Esophagus squamous epithelium (tissue), 5 donors: ENCODE measurements around the gene XRN1. TPM values are rescaled to one million over a fixed set of nuclear protein-coding genes. Genes with fewer than 3 reads are reported as not detected.
"Not testable (repeated sequence)": the region's sequence is repeated elsewhere in the genome, so short reads cannot be mapped to it uniquely, and the experiment has no call there.

ENCODE experiments used
- DNase-seq: peaks from one replicate; lab custom pipeline; 2025; lab: John Stamatoyannopoulos, UW
- H3K27ac ChIP-seq, 4 donors: fragments of 200-600 bp; sonication (generic); one replicate each; pipeline ENCODE4 v1.5.1; 2016 to 2019; ENCODE audit warnings: mild to moderate bottlenecking in 1 of 4
- H3K27me3 ChIP-seq, 4 donors: fragments of 200-600 bp; sonication (generic); 1 replicate in 3 of 4; 2 replicates in 1 of 4; pipeline versions ENCODE4 v1.5.1 to v1.6.0; 2017 to 2021; ENCODE audit warnings: antibody characterized with exemption in 1 of 4
- H3K36me3 ChIP-seq, 3 donors: fragments of 200-600 bp; sonication (generic); one replicate each; pipeline ENCODE4 v1.5.1; 2016 to 2019
- H3K4me1 ChIP-seq, 3 donors: fragments of 200-600 bp; sonication (generic); one replicate each; pipeline ENCODE4 v1.5.1; 2017 to 2019
- H3K4me3 ChIP-seq, 4 donors: fragments of 200-600 bp; sonication (generic); 1 replicate in 3 of 4; 2 replicates in 1 of 4; pipeline ENCODE4 v1.5.1; 2016 to 2019; ENCODE audit warnings: mild to moderate bottlenecking in 2 of 4, moderate library complexity in 1 of 4
- H3K9me3 ChIP-seq, 3 donors: fragments of 200-600 bp; sonication (generic); one replicate each; pipeline ENCODE4 v1.5.1; 2016 to 2019
- CTCF ChIP-seq, 6 experiments: fragments of 450-650 bp in 4 of 6; fragments of 200-600 bp in 2 of 6; sonication (generic) in 2 of 6; IDR thresholded peaks; one replicate each; pipeline ENCODE4 v1.5.1; 2016 to 2019; ENCODE audit warnings: antibody characterized with exemption in 6 of 6, mild to moderate bottlenecking in 4 of 6, moderate library complexity in 4 of 6
- POLR2A ChIP-seq, 4 donors: fragments of 450-650 bp; IDR thresholded peaks; one replicate each; pipeline ENCODE4 v1.6.1; 2017; ENCODE audit warnings: antibody characterized with exemption in 4 of 4, mild to moderate bottlenecking in 4 of 4, moderate library complexity in 3 of 4
- WGBS, 2 donors: methylation state at CpG; one replicate each; pipeline ENCODE4 v1.1.5; 2018; 5-methylcytosine and 5-hydroxymethylcytosine counted together
- intact Hi-C: fragments of 100-400 bp; cut with DNase I; formaldehyde crosslinking; loops from one replicate; pipeline ENCODE4 v1.15.0; 2022
- total RNA-seq, 4 donors: library from RNA; depleted of rRNA; stranded (reverse); fragments of >200 nt; gene quantifications; one replicate each; pipeline ENCODE4 v1.1.0, GENCODE V29; 2016
- donor health status: DM: yes; HTN: yes; CAD: no.

XRN1 gene
- total RNA-seq, 4 donors from 2014 or later, result 15.5 to 37.6 (median 23.1) TPM

GRCh38 chr3:142418926-142419592 lies 28.8 kb downstream of the XRN1 start:
- intact Hi-C loops, result no loop called here
- Histone ChIP-seq H3K36me3 (peaks cover 0 to 100% (median 19%) of the 10 kb centered on the region in 3 donors), H3K27ac (no peak overlapping the region), H3K4me1 (no peaks in the 10 kb centered on the region), H3K27me3 (no peaks in the 10 kb centered on the region), H3K4me3 (no peak overlapping the region), H3K9me3 (no peaks in the 10 kb centered on the region)
- 79 to 84% methylated on average over 5 of the region's 5 CpGs for WGBS, 2 donors
- TF ChIP-seq CTCF (IDR thresholded peaks at IDR 0.05) (no peak), POLR2A (IDR thresholded peaks at IDR 0.05) (no peak)
- DNase-seq, result no peak

GRCh38 chr3:142417302-142417701 lies 30.5 kb downstream of the XRN1 start:
- Histone ChIP-seq H3K4me1 (no peaks in the 10 kb centered on the region), H3K27me3 (no peaks in the 10 kb centered on the region), H3K36me3 (peaks cover 0 to 100% (median 14%) of the 10 kb centered on the region in 3 donors), H3K27ac (no peak overlapping the region), H3K4me3 (no peak overlapping the region), H3K9me3 (no peaks in the 10 kb centered on the region)
- DNase-seq, result no peak
- TF ChIP-seq POLR2A (IDR thresholded peaks at IDR 0.05) (no peak), CTCF (IDR thresholded peaks at IDR 0.05) (no peak)
- intact Hi-C loops, result no loop called here
- 92 to 95% methylated on average over 1 of the region's 1 CpG for WGBS, 2 donors

GRCh38 chr3:142400537-142400936 lies 47.3 kb downstream of the XRN1 start:
- H3K4me1 ChIP-seq, H3K27ac ChIP-seq, H3K9me3 ChIP-seq, H3K4me3 ChIP-seq, H3K27me3 ChIP-seq, intact Hi-C loops, DNase-seq: not testable (repeated sequence)
- H3K36me3 ChIP-seq, result peaks cover 13 to 100% (median 14%) of the 10 kb centered on the region in 3 donors
- WGBS, 2 donors, result 82 to 88% methylated on average over 7 of the region's 7 CpGs

GRCh38 chr3:142394921-142395622 lies 52.8 kb downstream of the XRN1 start:
- 95% methylated on average over 4 of the region's 4 CpGs for WGBS, 2 donors
- Histone ChIP-seq H3K4me1 (no peaks in the 10 kb centered on the region), H3K27ac (no peak overlapping the region), H3K36me3 (peaks cover 8 to 90% (median 14%) of the 10 kb centered on the region in 3 donors), H3K9me3 (no peaks in the 10 kb centered on the region), H3K27me3 (no peaks in the 10 kb centered on the region), H3K4me3 (no peak overlapping the region)
- TF ChIP-seq POLR2A (IDR thresholded peaks at IDR 0.05), result no peak
- no peak for TF ChIP-seq CTCF (IDR thresholded peaks at IDR 0.05)
- no peak for DNase-seq
- intact Hi-C loops, result no loop called here

GRCh38 chr3:142385078-142385477 lies 62.8 kb downstream of the XRN1 start:
- no peaks in the 10 kb centered on the region for H3K4me1 ChIP-seq
- TF ChIP-seq POLR2A (IDR thresholded peaks at IDR 0.05) (no peak), CTCF (IDR thresholded peaks at IDR 0.05) (no peak)
- no peak for DNase-seq
- H3K9me3 ChIP-seq, result no peaks in the 10 kb centered on the region
- H3K36me3 ChIP-seq, result peaks cover 0 to 93% (median 26%) of the 10 kb centered on the region in 3 donors
- no peak overlapping the region for H3K4me3 ChIP-seq
- H3K27me3 ChIP-seq, result no peaks in the 10 kb centered on the region
- WGBS, 2 donors, result 93 to 97% methylated on average over 2 of the region's 2 CpGs
- intact Hi-C loops, result no loop called here
- no peak overlapping the region for H3K27ac ChIP-seq
